Esophagus squamous epithelium (tissue), 5 donors: ENCODE results near the gene RELN. TPM values are rescaled to one million over a fixed set of nuclear protein-coding genes. Genes with fewer than 3 reads are reported as not detected.

ENCODE experiments used
- DNase-seq: peaks from one replicate; lab custom pipeline; 2025; lab: John Stamatoyannopoulos, UW
- H3K27ac ChIP-seq, 4 donors: fragments of 200-600 bp; sonication (generic); one replicate each; pipeline ENCODE4 v1.5.1; 2016 to 2019; ENCODE audit warnings: mild to moderate bottlenecking in 1 of 4
- H3K27me3 ChIP-seq, 4 donors: fragments of 200-600 bp; sonication (generic); 1 replicate in 3 of 4; 2 replicates in 1 of 4; pipeline versions ENCODE4 v1.5.1 to v1.6.0; 2017 to 2021; ENCODE audit warnings: antibody characterized with exemption in 1 of 4
- H3K36me3 ChIP-seq, 3 donors: fragments of 200-600 bp; sonication (generic); one replicate each; pipeline ENCODE4 v1.5.1; 2016 to 2019
- H3K4me1 ChIP-seq, 3 donors: fragments of 200-600 bp; sonication (generic); one replicate each; pipeline ENCODE4 v1.5.1; 2017 to 2019
- H3K4me3 ChIP-seq, 4 donors: fragments of 200-600 bp; sonication (generic); 1 replicate in 3 of 4; 2 replicates in 1 of 4; pipeline ENCODE4 v1.5.1; 2016 to 2019; ENCODE audit warnings: mild to moderate bottlenecking in 2 of 4, moderate library complexity in 1 of 4
- H3K9me3 ChIP-seq, 3 donors: fragments of 200-600 bp; sonication (generic); one replicate each; pipeline ENCODE4 v1.5.1; 2016 to 2019
- POLR2A ChIP-seq, 4 donors: fragments of 450-650 bp; IDR thresholded peaks; one replicate each; pipeline ENCODE4 v1.6.1; 2017; ENCODE audit warnings: antibody characterized with exemption in 4 of 4, mild to moderate bottlenecking in 4 of 4, moderate library complexity in 3 of 4
- WGBS, 2 donors: methylation state at CpG; one replicate each; pipeline ENCODE4 v1.1.5; 2018; 5-methylcytosine and 5-hydroxymethylcytosine counted together
- intact Hi-C: fragments of 100-400 bp; cut with DNase I; formaldehyde crosslinking; loops from one replicate; pipeline ENCODE4 v1.15.0; 2022
- total RNA-seq, 4 donors: library from RNA; depleted of rRNA; stranded (reverse); fragments of >200 nt; gene quantifications; one replicate each; pipeline ENCODE4 v1.1.0, GENCODE V29; 2016
- TF ChIP-seq, protein P1 (sequence below), 6 experiments: fragments of 450-650 bp in 4 of 6; fragments of 200-600 bp in 2 of 6; sonication (generic) in 2 of 6; IDR thresholded peaks; one replicate each; pipeline ENCODE4 v1.5.1; 2016 to 2019; ENCODE audit warnings: antibody characterized with exemption in 6 of 6, mild to moderate bottlenecking in 4 of 6, moderate library complexity in 4 of 6
- donor health status: DM: yes; HTN: yes; CAD: no.

The RELN gene
- total RNA-seq, 4 donors from 2014 or later: 0.68 to 6.5 (median 1.00) TPM

GRCh38 chr7:103870664-103871063 lies 118.8 kb downstream of the RELN start:
- WGBS, 2 donors: 48 to 67% methylated on average over 3 of the region's 3 CpGs
- no peaks in the 10 kb centered on the region for H3K27me3 ChIP-seq
- TF ChIP-seq, protein P1, sequence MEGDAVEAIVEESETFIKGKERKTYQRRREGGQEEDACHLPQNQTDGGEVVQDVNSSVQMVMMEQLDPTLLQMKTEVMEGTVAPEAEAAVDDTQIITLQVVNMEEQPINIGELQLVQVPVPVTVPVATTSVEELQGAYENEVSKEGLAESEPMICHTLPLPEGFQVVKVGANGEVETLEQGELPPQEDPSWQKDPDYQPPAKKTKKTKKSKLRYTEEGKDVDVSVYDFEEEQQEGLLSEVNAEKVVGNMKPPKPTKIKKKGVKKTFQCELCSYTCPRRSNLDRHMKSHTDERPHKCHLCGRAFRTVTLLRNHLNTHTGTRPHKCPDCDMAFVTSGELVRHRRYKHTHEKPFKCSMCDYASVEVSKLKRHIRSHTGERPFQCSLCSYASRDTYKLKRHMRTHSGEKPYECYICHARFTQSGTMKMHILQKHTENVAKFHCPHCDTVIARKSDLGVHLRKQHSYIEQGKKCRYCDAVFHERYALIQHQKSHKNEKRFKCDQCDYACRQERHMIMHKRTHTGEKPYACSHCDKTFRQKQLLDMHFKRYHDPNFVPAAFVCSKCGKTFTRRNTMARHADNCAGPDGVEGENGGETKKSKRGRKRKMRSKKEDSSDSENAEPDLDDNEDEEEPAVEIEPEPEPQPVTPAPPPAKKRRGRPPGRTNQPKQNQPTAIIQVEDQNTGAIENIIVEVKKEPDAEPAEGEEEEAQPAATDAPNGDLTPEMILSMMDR (IDR thresholded peaks at IDR 0.05): no peak
- no peak for TF ChIP-seq POLR2A (IDR thresholded peaks at IDR 0.05)

GRCh38 chr7:103867874-103868273 lies 121.6 kb downstream of the RELN start:
- WGBS, 2 donors: 65 to 68% methylated on average over 2 of the region's 2 CpGs
- no peaks in the 10 kb centered on the region for H3K36me3 ChIP-seq
- TF ChIP-seq, protein P1 (IDR thresholded peaks at IDR 0.05): no peak
- no peak for TF ChIP-seq POLR2A (IDR thresholded peaks at IDR 0.05)
- no peak overlapping the region for H3K27ac ChIP-seq
- H3K9me3 ChIP-seq: no peaks in the 10 kb centered on the region
- no peaks in the 10 kb centered on the region for H3K27me3 ChIP-seq
- intact Hi-C loops: no loop called here
- no peaks in the 10 kb centered on the region for H3K4me1 ChIP-seq
- H3K4me3 ChIP-seq: no peak overlapping the region
- DNase-seq: no peak

More at GRCh38 chr7:103870664-103871063, 118.8 kb downstream of the RELN start:
- no peaks in the 10 kb centered on the region for H3K4me1 ChIP-seq
- intact Hi-C loops: no loop called here
- no peak overlapping the region for H3K27ac ChIP-seq
- no peak overlapping the region for H3K4me3 ChIP-seq
- DNase-seq: no peak
- H3K36me3 ChIP-seq: no peaks in the 10 kb centered on the region
- H3K9me3 ChIP-seq: no peaks in the 10 kb centered on the region

DNA sequence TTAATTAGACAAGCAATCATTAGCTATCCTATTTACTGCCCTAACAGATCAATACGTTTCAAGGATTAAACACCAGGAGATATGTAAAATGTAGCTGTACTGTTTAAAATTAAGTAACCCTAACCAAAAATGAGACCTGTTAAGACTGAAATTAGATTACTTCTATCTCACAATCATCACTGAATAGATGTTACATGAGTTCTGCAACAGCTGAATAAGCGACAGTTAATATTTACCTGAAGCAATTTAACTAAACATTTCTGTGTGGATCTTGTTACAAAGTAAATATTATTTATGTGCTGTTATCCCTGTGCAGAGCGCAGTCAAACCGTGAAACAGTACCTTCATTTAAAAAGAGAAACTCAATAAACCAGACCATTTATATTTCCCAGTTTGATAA lies 122.5 kb downstream of the RELN start:
- Histone ChIP-seq H3K4me3 (no peak overlapping the region), H3K27me3 (no peaks in the 10 kb centered on the region), H3K27ac (no peak overlapping the region), H3K36me3 (no peaks in the 10 kb centered on the region), H3K9me3 (no peaks in the 10 kb centered on the region), H3K4me1 (no peaks in the 10 kb centered on the region)
- no peak for DNase-seq
- WGBS, 2 donors: 26 to 31% methylated on average over 4 of the region's 4 CpGs
- intact Hi-C loops: no loop called here
- no peak for TF ChIP-seq POLR2A (IDR thresholded peaks at IDR 0.05)
- TF ChIP-seq, protein P1 (IDR thresholded peaks at IDR 0.05): no peak

GRCh38 chr7:103865442-103865841 lies 124.0 kb downstream of the RELN start:
- no peak overlapping the region for H3K4me3 ChIP-seq
- no peaks in the 10 kb centered on the region for H3K9me3 ChIP-seq
- H3K36me3 ChIP-seq: no peaks in the 10 kb centered on the region
- DNase-seq: no peak
- TF ChIP-seq, protein P1 (IDR thresholded peaks at IDR 0.05): no peak
- TF ChIP-seq POLR2A (IDR thresholded peaks at IDR 0.05): no peak
- no peaks in the 10 kb centered on the region for H3K4me1 ChIP-seq
- intact Hi-C loops: no loop called here
- H3K27ac ChIP-seq: no peak overlapping the region
- 71 to 73% methylated on average over 5 of the region's 5 CpGs for WGBS, 2 donors
- H3K27me3 ChIP-seq: no peaks in the 10 kb centered on the region

- WGBS, 2 donors: 55 to 64% methylated on average over 4 of the region's 4 CpGs
- TF ChIP-seq POLR2A (IDR thresholded peaks at IDR 0.05): no peak
- TF ChIP-seq, protein P1 (IDR thresholded peaks at IDR 0.05): no peak
- H3K4me3 ChIP-seq: no peak overlapping the region
- no peak overlapping the region for H3K27ac ChIP-seq
- intact Hi-C loops: no loop called here
- DNase-seq: no peak
- no peaks in the 10 kb centered on the region for H3K36me3 ChIP-seq
- no peaks in the 10 kb centered on the region for H3K27me3 ChIP-seq
- H3K4me1 ChIP-seq: no peaks in the 10 kb centered on the region
- H3K9me3 ChIP-seq: no peaks in the 10 kb centered on the region
Observed at GRCh38 chr7:103862302-103863035, 127.0 kb downstream of the RELN start.
